Transverse colon (tissue), 4 donors: Measurements from ENCODE around the gene CHP1.

Experiments used
- CTCF ChIP-seq, 5 experiments: fragments of 200-600 bp in 3 of 5; fragments of 450-650 bp in 2 of 5; sonication (generic) in 3 of 5; IDR thresholded peaks; 1 replicate in 2 of 5; 2 replicates in 3 of 5; pipeline ENCODE4 v1.5.1; 2016 to 2017; ENCODE audit warnings: antibody characterized with exemption in 5 of 5, inconsistent platforms in 3 of 5, mild to moderate bottlenecking in 2 of 5, moderate library complexity in 1 of 5
- EP300 ChIP-seq: sonication (generic); formaldehyde crosslinking; IDR thresholded peaks from one replicate; pipeline ENCODE4 v1.6.1; 2017; ENCODE audit warnings: antibody characterized with exemption, low read depth
- POLR2A ChIP-seq: fragments of 450-650 bp; IDR thresholded peaks from one replicate; pipeline ENCODE4 v1.6.1; 2016; ENCODE audit warnings: antibody characterized with exemption, mild to moderate bottlenecking, moderate library complexity
- POLR2AphosphoS5 ChIP-seq, 3 donors: sonication (generic); formaldehyde crosslinking; IDR thresholded peaks; one replicate each; pipeline ENCODE4 v1.6.1; 2016; ENCODE audit warnings: antibody characterized with exemption in 3 of 3

- TF ChIP-seq CTCF (IDR thresholded peaks at IDR 0.05) (no peak), POLR2A (no peak), EP300 (no peak), POLR2AphosphoS5 (IDR thresholded peaks at IDR 0.05) (no peak)
Observed at GRCh38 chr15:41263891-41264351, 32.9 kb downstream of the CHP1 start.
